Adrenal gland (tissue), 12 donors: ENCODE measurements around the gene VWA3A. TPM values are rescaled to one million over a fixed set of nuclear protein-coding genes. Genes with fewer than 3 reads are reported as not detected.

ENCODE experiments used
- DNase-seq, 7 donors: peaks; one replicate each; pipeline ENCODE4 v3.0.0-alpha.2; 2019 to 2020
- H3K27ac ChIP-seq, 5 donors: fragments of 200-600 bp; sonication (generic) in 4 of 5; 1 replicate in 3 of 5; 2 replicates in 2 of 5; pipeline versions ENCODE4 v1.5.1 to v1.8.0; 2016 to 2020; ENCODE audit warnings: mild to moderate bottlenecking in 1 of 5
- H3K27me3 ChIP-seq: fragments of 200-600 bp; 2 replicates; pipeline ENCODE4 v1.8.0; 2021
- H3K36me3 ChIP-seq, 2 donors: fragments of 200-600 bp; replicated peaks in 1 of 2; 1 replicate in 1 of 2; 2 replicates in 1 of 2; pipeline versions ENCODE4 v1.5.1 to v1.8.0; 2018 to 2022
- H3K4me1 ChIP-seq, 2 donors: fragments of 200-600 bp; replicated peaks in 1 of 2; 1 replicate in 1 of 2; 2 replicates in 1 of 2; pipeline versions ENCODE4 v1.5.1 to v1.8.0; 2018 to 2021
- H3K4me3 ChIP-seq, 4 donors: fragments of 200-600 bp; sonication (generic) in 3 of 4; one replicate each; pipeline ENCODE4 v1.5.1; 2016 to 2018
- H3K9me3 ChIP-seq, 3 donors: fragments of 200-600 bp; sonication (generic) in 1 of 3; replicated peaks in 1 of 3; 1 replicate in 2 of 3; 2 replicates in 1 of 3; pipeline versions ENCODE4 v1.5.1 to v1.8.0; 2016 to 2021
- CTCF ChIP-seq, 6 experiments: fragments of 450-650 bp in 4 of 6; fragments of 200-600 bp in 2 of 6; sonication (generic) in 1 of 6; IDR thresholded peaks; 1 replicate in 5 of 6; 2 replicates in 1 of 6; pipeline versions ENCODE4 v1.5.1 to v1.8.0; 2016 to 2021; ENCODE audit warnings: antibody characterized with exemption in 6 of 6, mild to moderate bottlenecking in 2 of 6, moderate library complexity in 1 of 6
- POLR2A ChIP-seq, 2 donors: fragments of 450-650 bp; IDR thresholded peaks; one replicate each; pipeline ENCODE4 v1.6.1; 2017; ENCODE audit warnings: antibody characterized with exemption in 2 of 2, mild to moderate bottlenecking in 2 of 2, moderate library complexity in 1 of 2
- WGBS, 4 donors: extraction: QIAGEN DNeasy Blood & Tissue Kit in 2 of 4; methylation state at CpG; one replicate each; pipeline versions ENCODE4 v1.1.5 to v1.1.7; 2013 to 2017; 5-methylcytosine and 5-hydroxymethylcytosine counted together
- intact Hi-C, 2 donors: fragments of 100-400 bp; cut with DNase I; formaldehyde crosslinking; loops; one replicate each; pipeline versions ENCODE4 v1.14.1 to v1.15.0; 2022 to 2023
- polyA plus RNA-seq, 3 donors: library from polyadenylated mRNA; stranded (reverse); fragments of 200-250 nt in 2 of 3; fragments of 350-450 nt in 1 of 3; fragmentation: Illumina TruSeq in 1 of 3; extraction: RNeasy Lipid Tissue Mini Kit (QIAGEN cat#74804) in 1 of 3; gene quantifications; one replicate each; pipeline ENCODE4 v1.2.3, GENCODE V29; 2013 to 2014
- total RNA-seq, 9 donors: library from RNA; depleted of rRNA in 4 of 9; stranded (reverse); fragments of >200 nt in 4 of 9; fragments of 120-200 nt in 1 of 9; fragmentation: NEBNext Ultra II Directional in 1 of 9; extraction: Animal tissue kit (Norgen Biotek cat#: 25700) in 1 of 9; gene quantifications; one replicate each; pipeline versions ENCODE4 v1.1.0 to v1.2.4, GENCODE V29; 2013 to 2023
- donor health status: healthy with polysubstance abuse.
- donor health status: Bipolar disorder and iron deficiency.
- donor health status: DM: yes; HTN: yes; CAD: no.
- donor health status: DM: no; HTN: no; CAD: no.
- donor health status: DM: no; HTN: no; CAD: no.
- donor health status: DM: yes; HTN: yes; CAD: no.

The VWA3A gene
- total and polyA plus RNA-seq, 12 donors, result 0.17 to 0.72 (median 0.29) TPM; not detected in 6

DNA sequence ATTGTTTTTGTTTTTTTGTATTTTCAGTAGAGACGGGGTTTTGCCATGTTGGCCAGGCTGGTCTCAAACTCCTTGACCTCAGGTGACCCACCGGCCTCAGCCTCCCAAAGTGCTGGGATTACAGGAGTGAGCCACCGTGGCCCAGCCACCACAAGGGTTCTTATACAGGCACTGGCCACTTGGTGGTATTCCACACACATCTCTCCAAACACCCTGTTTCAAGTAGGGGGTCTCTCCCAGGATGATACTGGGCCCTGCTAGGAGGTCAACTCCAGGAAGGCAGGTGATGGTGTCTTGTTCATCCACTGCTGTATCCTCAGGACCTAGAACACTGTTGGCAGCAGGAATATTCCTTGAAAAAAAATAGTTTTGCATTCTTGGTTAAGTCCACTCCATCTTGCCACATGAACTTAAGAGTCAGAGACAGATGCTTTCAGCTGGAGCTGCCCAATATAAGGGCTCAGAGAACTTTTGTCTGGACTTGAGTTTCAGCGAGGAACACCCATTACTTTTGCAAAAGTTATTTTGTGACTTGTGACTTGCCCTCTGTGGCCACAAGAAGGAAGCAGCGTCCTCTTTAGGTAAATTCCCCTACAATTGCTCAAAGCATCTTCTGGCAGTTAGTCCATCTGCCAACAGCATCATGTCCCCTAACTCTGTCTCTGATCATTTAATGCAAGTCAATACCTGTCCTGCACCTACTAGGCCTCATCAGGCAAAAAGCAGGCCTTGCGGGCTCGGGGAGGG, 106.4 kb downstream of the VWA3A start:
- TF ChIP-seq POLR2A (IDR thresholded peaks at IDR 0.05) (no peak), CTCF (IDR thresholded peaks at IDR 0.05) (no peak)
- 61 to 72% (median 67%) methylated on average over 5 to 7 of the region's 7 CpGs for WGBS, 4 donors
- no peak overlapping the region for H3K4me3 ChIP-seq
- no peaks in the 10 kb centered on the region for H3K36me3 ChIP-seq
- H3K27ac ChIP-seq, result peak overlapping the region; percentile 78 to 93 (median 89)
- H3K9me3 ChIP-seq, result no peaks in the 10 kb centered on the region
- H3K4me1 ChIP-seq, result peaks cover 13 to 17% of the 10 kb centered on the region in 2 donors
- intact Hi-C loops, result loop anchor here in 1 of 2 donors (5.0 kb wide), 1 partner anchor 99 kb away; the partner anchor contains the start of gene POLR3E
- no peaks in the 10 kb centered on the region for H3K27me3 ChIP-seq
- no peak for DNase-seq

GRCh38 chr16:22202261-22202637, 109.9 kb downstream of the VWA3A start:
- WGBS, 4 donors, result 89 to 94% (median 92%) methylated on average over 6 of the region's 6 CpGs
- Histone ChIP-seq H3K27me3 (no peaks in the 10 kb centered on the region), H3K4me1 (peaks cover 14 to 32% of the 10 kb centered on the region in 2 donors), H3K9me3 (no peaks in the 10 kb centered on the region), H3K27ac (no peak overlapping the region), H3K36me3 (no peaks in the 10 kb centered on the region), H3K4me3 (no peak overlapping the region)
- TF ChIP-seq CTCF (IDR thresholded peaks at IDR 0.05), result no peak
- no peak for TF ChIP-seq POLR2A (IDR thresholded peaks at IDR 0.05)
- no peak for DNase-seq
- intact Hi-C loops, result no loop called here

- no peak for TF ChIP-seq POLR2A (IDR thresholded peaks at IDR 0.05)
- TF ChIP-seq CTCF (IDR thresholded peaks at IDR 0.05), result no peak
- WGBS, 4 donors, result 90 to 96% (median 91%) methylated on average over 5 of the region's 5 CpGs
- no peak for DNase-seq
- H3K36me3 ChIP-seq, result no peaks in the 10 kb centered on the region
- H3K27ac ChIP-seq, result no peak overlapping the region
- no peak overlapping the region for H3K4me3 ChIP-seq
- intact Hi-C loops, result no loop called here
- no peaks in the 10 kb centered on the region for H3K27me3 ChIP-seq
- H3K4me1 ChIP-seq, result peaks cover 21 to 41% of the 10 kb centered on the region in 2 donors
- no peaks in the 10 kb centered on the region for H3K9me3 ChIP-seq
Observed at GRCh38 chr16:22203091-22203490, 110.8 kb downstream of the VWA3A start.

DNA sequence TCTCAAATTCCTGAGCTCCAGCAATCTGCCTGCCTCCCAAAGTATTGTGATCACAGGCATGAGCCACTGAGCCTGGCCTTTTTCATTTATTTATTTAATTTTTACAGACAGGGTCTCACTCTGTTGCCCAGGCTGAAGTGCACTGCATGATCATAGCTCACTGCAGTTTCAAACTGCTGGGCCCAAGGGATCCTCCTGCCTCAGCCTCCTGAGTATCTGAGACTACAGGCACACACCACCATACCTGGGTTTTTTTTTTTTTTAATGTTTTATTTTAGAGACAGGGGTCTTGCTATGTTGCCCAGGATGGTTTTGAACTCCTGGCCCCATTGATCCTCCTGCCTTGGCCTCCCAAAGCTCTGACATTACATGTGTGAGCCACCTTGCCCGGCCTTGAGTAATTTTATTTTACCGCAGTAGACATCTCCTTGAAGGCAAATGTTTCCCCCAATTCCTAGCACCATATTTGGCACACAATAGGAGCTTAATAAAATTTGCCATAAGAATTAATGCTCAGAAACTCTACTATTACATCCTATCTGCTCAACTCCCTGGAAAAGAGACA, 111.8 kb downstream of the VWA3A start:
- DNase-seq, result no peak
- Histone ChIP-seq H3K27ac (no peak overlapping the region), H3K27me3 (no peaks in the 10 kb centered on the region), H3K9me3 (no peaks in the 10 kb centered on the region), H3K36me3 (no peaks in the 10 kb centered on the region), H3K4me1 (peaks cover 16 to 44% of the 10 kb centered on the region in 2 donors), H3K4me3 (no peak overlapping the region)
- TF ChIP-seq CTCF (IDR thresholded peaks at IDR 0.05) (no peak), POLR2A (IDR thresholded peaks at IDR 0.05) (no peak)
- 96 to 100% (median 97%) methylated on average over 2 of the region's 2 CpGs for WGBS, 4 donors
- intact Hi-C loops, result no loop called here
